ENCODE results near the gene EDN1.
A peak's percentile ranks its signal among the peaks of the same experiment; 100 is the strongest.

The EDN1 gene

DNA sequence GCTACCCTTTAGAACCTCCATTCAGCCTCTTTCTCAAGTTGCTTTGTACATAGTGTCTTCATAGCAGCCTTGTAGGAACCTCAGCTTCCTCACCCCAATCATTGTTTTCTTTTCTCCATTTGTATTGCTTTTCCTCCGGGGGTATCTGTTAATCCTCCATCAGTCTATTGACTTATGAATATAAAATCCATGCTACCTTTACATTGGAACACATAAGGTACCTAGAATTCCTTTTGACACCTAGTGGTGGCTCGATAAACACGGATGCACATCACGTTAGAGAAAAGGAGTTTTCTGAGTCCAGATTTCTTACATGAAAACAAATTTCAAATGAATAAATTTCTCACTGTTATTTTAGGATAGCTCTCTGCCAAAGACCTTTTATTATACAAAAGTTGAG is 6.3 kb upstream of the EDN1 start:
- no peaks in the 10 kb centered on the region for H3K36me3 ChIP-seq (ENCODE audit: control insufficient read depth, insufficient read depth, low read length)
- no peaks in the 10 kb centered on the region for H3K4me1 ChIP-seq (ENCODE audit: control insufficient read depth, insufficient read depth, low read length)
- no CpG with 5 or more reads among the region's 4 CpGs for WGBS (ENCODE audit: insufficient coverage, insufficient read length)
- no peak overlapping the region for H3K4me3 ChIP-seq (ENCODE audit: low read length)
- H3K9me3 ChIP-seq (ENCODE audit: control insufficient read depth, insufficient read depth, low read length), result no peaks in the 10 kb centered on the region
- no peaks in the 10 kb centered on the region for H3K27me3 ChIP-seq (ENCODE audit: control insufficient read depth, insufficient read depth, low read length)
- no peak overlapping the region for H3K27ac ChIP-seq (ENCODE audit: low read length)
- DNase-seq (ENCODE audit: low read depth, low spot score), result no peak

DNA sequence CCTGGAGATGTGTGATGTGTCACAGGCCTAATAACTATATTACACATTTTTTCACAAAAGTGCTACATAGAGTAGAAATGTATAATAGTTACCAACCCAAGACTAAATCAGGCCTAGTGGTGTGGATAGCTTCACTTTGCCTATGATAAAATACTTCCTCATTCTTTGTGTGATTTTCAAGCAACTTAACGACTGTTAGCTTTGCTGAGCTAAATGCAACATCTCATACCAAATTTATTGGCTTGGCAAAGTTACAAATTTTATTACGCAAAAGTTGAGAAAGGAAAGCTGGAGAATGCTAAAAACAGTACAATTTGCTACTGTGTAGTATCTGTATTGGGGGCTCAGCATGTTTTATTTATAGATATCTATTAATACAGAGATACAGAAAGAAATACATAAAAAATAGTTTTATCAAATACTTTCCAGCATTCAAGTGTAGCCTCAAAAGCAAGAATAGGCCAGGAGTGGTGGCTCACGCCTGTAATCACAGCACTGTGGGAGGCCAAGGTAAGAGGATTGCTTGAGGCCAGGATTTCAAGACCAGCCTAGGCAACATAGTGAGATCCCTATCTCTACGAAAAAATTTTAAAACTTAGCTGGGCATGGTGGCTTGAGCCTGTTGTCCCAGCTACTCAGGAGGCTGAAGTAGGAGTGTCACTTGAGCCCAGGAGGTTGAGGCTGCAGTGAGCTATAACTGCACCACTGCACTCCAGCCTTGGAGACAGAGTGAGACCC is 3.6 kb upstream of the EDN1 start:
- Histone ChIP-seq H3K27me3 (ENCODE audit: control insufficient read depth, insufficient read depth, low read length) (no peaks in the 10 kb centered on the region), H3K36me3 (ENCODE audit: control insufficient read depth, insufficient read depth, low read length) (no peaks in the 10 kb centered on the region), H3K9me3 (ENCODE audit: control insufficient read depth, insufficient read depth, low read length) (no peaks in the 10 kb centered on the region), H3K4me1 (ENCODE audit: control insufficient read depth, insufficient read depth, low read length) (no peaks in the 10 kb centered on the region), H3K4me3 (ENCODE audit: low read length) (no peak overlapping the region), H3K27ac (ENCODE audit: low read length) (no peak overlapping the region)
- no CpG with 5 or more reads among the region's 4 CpGs for WGBS (ENCODE audit: insufficient coverage, insufficient read length)
- DNase-seq (ENCODE audit: low read depth, low spot score), result no peak

DNA sequence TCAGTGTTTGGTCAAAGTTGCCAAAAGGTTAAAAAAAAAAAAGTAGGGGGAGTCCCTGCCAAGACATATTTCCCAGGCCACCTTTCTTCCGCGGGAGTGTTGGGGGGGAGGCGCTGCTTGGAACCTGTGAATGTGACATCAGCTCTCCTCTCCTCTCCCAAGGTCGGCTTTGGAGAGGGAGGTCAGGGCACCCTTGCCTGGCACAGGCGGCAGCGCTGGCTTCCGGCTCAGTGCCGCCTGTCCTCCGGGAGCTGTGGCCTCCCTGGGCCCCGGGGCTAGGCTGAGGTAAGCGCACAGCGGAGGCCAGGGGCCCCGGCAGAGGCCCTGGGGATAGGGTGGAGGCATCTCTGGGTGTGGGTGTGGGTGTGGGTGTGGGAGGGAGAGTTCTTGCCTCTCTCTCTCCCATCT is 1.9 kb upstream of the EDN1 start:
- no peak for DNase-seq (ENCODE audit: low read depth, low spot score)
- WGBS (ENCODE audit: insufficient coverage, insufficient read length), result no CpG with 5 or more reads among the region's 13 CpGs
- Histone ChIP-seq H3K36me3 (ENCODE audit: control insufficient read depth, insufficient read depth, low read length) (no peaks in the 10 kb centered on the region), H3K4me1 (ENCODE audit: control insufficient read depth, insufficient read depth, low read length) (no peaks in the 10 kb centered on the region; the same call in 1 of the 2 replicates), H3K27ac (ENCODE audit: low read length) (no peak overlapping the region), H3K4me3 (ENCODE audit: low read length) (no peak overlapping the region), H3K9me3 (ENCODE audit: control insufficient read depth, insufficient read depth, low read length) (no peaks in the 10 kb centered on the region), H3K27me3 (ENCODE audit: control insufficient read depth, insufficient read depth, low read length) (no peaks in the 10 kb centered on the region)

DNA sequence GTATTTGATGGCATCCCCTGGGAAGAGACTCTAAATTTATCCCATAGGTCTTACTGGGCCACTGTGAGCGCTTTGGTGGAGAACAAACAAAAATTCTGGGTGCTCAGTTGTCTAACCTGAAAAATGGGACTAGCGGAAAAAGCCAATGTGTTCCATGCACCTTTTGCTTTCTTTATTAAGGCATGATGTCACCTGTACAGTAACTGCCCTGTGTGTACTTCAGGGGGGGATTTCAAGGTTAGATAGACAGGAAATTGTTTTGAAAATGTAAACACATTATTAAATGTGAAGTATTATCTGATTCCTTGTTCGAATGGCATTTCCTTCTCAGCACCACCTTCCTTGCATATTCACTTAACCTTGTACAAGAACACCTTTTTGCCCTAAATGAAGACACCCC is 1.2 kb upstream of the EDN1 start:
- H3K27ac ChIP-seq (ENCODE audit: low read length), result no peak overlapping the region
- DNase-seq (ENCODE audit: low read depth, low spot score), result no peak
- no peaks in the 10 kb centered on the region for H3K36me3 ChIP-seq (ENCODE audit: control insufficient read depth, insufficient read depth, low read length)
- no peaks in the 10 kb centered on the region for H3K9me3 ChIP-seq (ENCODE audit: control insufficient read depth, insufficient read depth, low read length)
- H3K4me3 ChIP-seq (ENCODE audit: low read length), result no peak overlapping the region
- no CpG with 5 or more reads among the region's 3 CpGs for WGBS (ENCODE audit: insufficient coverage, insufficient read length)
- H3K27me3 ChIP-seq (ENCODE audit: control insufficient read depth, insufficient read depth, low read length), result no peaks in the 10 kb centered on the region
- no peaks in the 10 kb centered on the region; the same call in 1 of the 2 replicates for H3K4me1 ChIP-seq (ENCODE audit: control insufficient read depth, insufficient read depth, low read length)

DNA sequence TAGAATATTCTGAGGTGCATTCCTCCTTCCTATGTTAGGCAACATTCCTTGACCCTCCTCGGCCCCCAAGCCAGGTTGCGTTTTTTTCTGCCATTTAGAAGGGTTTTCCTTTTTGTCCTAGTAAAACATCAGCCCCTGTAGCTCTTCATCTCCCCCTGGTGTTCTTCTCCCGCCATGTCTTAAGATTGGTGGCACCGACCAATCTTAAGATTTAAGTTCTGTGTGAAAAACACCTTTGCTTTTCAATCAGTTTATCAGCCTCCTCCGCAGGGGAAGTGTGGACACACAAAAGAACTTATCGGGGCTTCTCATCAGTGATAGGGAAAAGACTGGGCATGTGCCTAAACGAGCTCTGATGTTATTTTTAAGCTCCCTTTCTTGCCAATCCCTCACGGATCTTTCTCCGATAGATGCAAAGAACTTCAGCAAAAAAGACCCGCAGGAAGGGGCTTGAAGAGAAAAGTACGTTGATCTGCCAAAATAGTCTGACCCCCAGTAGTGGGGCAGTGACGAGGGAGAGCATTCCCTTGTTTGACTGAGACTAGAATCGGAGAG is 719 bp upstream of the EDN1 start:
- Histone ChIP-seq H3K4me3 (ENCODE audit: low read length) (peak overlapping the region; percentile 15; the same call in 1 of the 2 replicates), H3K27me3 (ENCODE audit: control insufficient read depth, insufficient read depth, low read length) (no peaks in the 10 kb centered on the region), H3K36me3 (ENCODE audit: control insufficient read depth, insufficient read depth, low read length) (no peaks in the 10 kb centered on the region), H3K27ac (ENCODE audit: low read length) (no peak overlapping the region), H3K4me1 (ENCODE audit: control insufficient read depth, insufficient read depth, low read length) (no peaks in the 10 kb centered on the region; the same call in 1 of the 2 replicates), H3K9me3 (ENCODE audit: control insufficient read depth, insufficient read depth, low read length) (no peaks in the 10 kb centered on the region)
- DNase-seq (ENCODE audit: low read depth, low spot score), result no peak
- WGBS (ENCODE audit: insufficient coverage, insufficient read length), result no CpG with 5 or more reads among the region's 13 CpGs

DNA sequence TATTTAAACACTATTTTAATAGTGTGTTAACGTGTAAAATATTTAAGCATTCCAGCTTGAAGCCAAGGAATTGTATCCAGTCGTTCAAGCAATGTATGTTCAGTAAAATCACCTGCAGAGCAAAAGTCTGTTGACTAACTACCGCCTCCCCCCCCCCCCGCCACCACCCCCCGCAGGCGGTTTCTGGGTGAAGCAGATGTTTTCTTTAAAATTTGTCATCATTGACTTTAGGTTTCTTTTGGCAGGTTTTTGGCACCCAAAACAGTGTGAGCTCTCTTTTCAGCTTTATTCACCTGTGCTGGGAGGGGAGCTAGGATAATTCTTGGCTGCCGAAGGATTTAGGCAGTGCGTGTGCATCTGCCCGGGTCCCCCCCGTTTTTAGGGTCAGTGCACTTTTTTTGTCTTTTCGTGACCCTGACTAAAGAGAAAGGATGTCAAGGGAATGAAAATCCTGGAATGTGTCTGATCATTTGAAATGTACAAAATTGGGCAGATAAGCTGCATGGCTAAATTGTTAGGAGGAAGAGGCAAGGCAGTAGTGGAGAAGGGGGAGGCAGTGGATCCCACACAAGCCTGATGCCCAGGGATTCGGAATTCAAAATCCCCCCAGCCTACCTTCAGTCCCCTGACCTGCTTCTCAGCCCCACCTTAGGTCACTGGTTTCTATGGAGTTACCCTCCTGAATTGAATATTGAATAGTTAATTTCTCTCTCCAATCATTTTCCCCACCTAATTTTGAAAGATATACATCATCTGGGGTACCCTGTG is 1.1 kb downstream of the EDN1 start:
- WGBS (ENCODE audit: insufficient coverage, insufficient read length), result no CpG with 5 or more reads among the region's 12 CpGs
- Histone ChIP-seq H3K4me3 (ENCODE audit: low read length) (no peak overlapping the region), H3K27ac (ENCODE audit: low read length) (no peak overlapping the region), H3K4me1 (ENCODE audit: control insufficient read depth, insufficient read depth, low read length) (no peaks in the 10 kb centered on the region; the same call in 1 of the 2 replicates), H3K36me3 (ENCODE audit: control insufficient read depth, insufficient read depth, low read length) (no peaks in the 10 kb centered on the region), H3K9me3 (ENCODE audit: control insufficient read depth, insufficient read depth, low read length) (no peaks in the 10 kb centered on the region), H3K27me3 (ENCODE audit: control insufficient read depth, insufficient read depth, low read length) (no peaks in the 10 kb centered on the region)
- no peak for DNase-seq (ENCODE audit: low read depth, low spot score)

DNA sequence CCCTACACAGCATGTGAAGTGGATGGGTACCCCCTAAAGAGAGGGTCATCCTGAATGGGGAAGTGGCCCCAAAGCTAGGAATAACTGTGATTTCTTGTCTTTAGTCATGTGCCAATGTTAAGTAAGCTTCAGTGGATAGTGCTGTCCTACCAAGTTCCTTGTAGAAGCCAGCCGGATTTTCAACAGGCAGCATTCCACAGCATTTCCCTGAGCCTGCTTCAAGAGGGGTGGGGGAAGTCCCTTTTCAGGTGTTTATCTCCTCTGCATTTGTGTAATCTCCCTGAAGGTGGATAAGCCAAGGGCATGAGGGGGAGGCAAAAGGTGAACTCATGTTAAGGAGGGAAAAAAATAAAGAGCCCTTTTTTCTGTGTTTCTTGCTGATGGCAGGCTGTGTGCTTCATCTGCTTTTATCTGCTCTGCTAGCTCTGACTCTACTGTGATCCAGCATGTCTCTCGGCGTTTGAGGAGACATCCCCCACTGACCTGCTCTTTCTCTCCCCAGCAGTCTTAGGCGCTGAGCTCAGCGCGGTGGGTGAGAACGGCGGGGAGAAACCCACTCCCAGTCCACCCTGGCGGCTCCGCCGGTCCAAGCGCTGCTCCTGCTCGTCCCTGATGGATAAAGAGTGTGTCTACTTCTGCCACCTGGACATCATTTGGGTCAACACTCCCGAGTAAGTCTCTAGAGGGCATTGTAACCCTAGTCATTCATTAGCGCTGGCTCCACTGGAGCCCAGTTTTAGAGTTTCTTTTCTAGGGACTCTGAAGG is 1.9 kb downstream of the EDN1 start:
- no peak for DNase-seq (ENCODE audit: low read depth, low spot score)
- no peak overlapping the region for H3K4me3 ChIP-seq (ENCODE audit: low read length)
- no peaks in the 10 kb centered on the region for H3K9me3 ChIP-seq (ENCODE audit: control insufficient read depth, insufficient read depth, low read length)
- no peaks in the 10 kb centered on the region; the same call in 1 of the 2 replicates for H3K4me1 ChIP-seq (ENCODE audit: control insufficient read depth, insufficient read depth, low read length)
- no peak overlapping the region for H3K27ac ChIP-seq (ENCODE audit: low read length)
- no CpG with 5 or more reads among the region's 15 CpGs for WGBS (ENCODE audit: insufficient coverage, insufficient read length)
- H3K36me3 ChIP-seq (ENCODE audit: control insufficient read depth, insufficient read depth, low read length), result no peaks in the 10 kb centered on the region
- H3K27me3 ChIP-seq (ENCODE audit: control insufficient read depth, insufficient read depth, low read length), result no peaks in the 10 kb centered on the region

DNA sequence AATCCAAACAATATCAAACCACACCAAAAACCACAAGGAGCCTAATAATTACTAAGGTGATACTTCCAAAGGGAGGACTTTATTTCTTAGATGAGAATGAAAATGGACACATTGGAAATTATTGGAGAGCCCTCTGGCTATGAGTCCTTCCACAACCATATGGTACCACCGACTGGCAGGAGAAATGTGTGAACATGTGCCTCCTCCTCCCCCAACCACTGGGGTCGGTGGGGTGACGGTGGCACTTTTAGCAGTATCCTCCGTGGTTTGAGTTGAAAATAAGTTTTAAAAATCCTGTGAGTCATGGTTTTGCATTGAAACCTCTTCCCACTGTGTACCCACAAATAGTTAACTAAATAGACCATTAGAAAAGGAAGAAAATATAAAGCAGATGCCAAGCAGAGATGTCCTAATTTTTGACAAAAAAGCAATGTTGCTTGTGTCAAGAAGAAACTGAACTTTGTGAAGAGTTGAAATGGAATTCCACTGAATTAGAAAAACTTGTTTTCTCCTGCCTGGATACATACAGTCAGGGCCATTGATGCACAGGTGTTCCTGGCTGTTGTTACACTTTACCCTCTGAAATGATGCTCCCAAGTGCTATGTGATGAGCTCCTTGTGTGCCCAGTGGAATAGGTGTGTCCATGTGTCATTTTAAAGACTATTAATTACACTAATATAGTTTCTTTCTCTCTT is 3.2 kb downstream of the EDN1 start:
- no peaks in the 10 kb centered on the region for H3K27me3 ChIP-seq (ENCODE audit: control insufficient read depth, insufficient read depth, low read length)
- no peaks in the 10 kb centered on the region for H3K36me3 ChIP-seq (ENCODE audit: control insufficient read depth, insufficient read depth, low read length)
- H3K9me3 ChIP-seq (ENCODE audit: control insufficient read depth, insufficient read depth, low read length), result no peaks in the 10 kb centered on the region
- H3K4me1 ChIP-seq (ENCODE audit: control insufficient read depth, insufficient read depth, low read length), result no peaks in the 10 kb centered on the region; the same call in 1 of the 2 replicates
- no peak overlapping the region for H3K27ac ChIP-seq (ENCODE audit: low read length)
- WGBS (ENCODE audit: insufficient coverage, insufficient read length), result no CpG with 5 or more reads among the region's 4 CpGs
- no peak for DNase-seq (ENCODE audit: low read depth, low spot score)
- H3K4me3 ChIP-seq (ENCODE audit: low read length), result no peak overlapping the region

DNA sequence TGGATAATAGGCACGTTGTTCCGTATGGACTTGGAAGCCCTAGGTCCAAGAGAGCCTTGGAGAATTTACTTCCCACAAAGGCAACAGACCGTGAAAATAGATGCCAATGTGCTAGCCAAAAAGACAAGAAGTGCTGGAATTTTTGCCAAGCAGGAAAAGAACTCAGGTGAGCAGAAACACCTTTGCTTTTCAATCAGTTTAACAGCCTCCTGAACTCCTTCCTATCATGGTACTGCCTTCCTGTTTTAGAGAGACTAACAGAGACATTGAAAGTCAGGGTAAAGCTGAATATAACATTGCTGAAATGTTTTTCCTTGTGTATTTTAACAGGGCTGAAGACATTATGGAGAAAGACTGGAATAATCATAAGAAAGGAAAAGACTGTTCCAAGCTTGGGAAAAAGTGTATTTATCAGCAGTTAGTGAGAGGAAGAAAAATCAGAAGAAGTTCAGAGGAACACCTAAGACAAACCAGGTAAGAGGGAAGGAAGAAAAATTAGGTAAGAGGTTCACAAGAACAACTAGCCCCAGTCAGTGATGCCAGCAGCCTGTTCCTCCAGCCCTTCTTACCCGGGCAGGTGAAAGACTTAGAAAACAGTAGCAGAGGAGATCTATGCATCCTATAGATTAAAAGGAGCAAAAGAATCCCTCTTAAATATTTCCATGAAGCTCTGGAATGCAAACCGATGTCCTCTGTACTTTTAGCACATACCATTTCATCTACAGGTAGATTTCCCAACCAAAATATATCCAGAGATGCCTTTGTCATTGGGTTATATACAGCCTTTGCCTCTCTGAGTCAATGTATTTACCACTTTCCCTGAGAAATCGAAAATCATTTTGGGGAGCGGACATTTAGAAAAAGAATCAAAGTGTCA is 4.0 kb downstream of the EDN1 start:
- WGBS (ENCODE audit: insufficient coverage, insufficient read length), result no CpG with 5 or more reads among the region's 7 CpGs
- Histone ChIP-seq H3K36me3 (ENCODE audit: control insufficient read depth, insufficient read depth, low read length) (no peaks in the 10 kb centered on the region), H3K9me3 (ENCODE audit: control insufficient read depth, insufficient read depth, low read length) (no peaks in the 10 kb centered on the region), H3K4me3 (ENCODE audit: low read length) (no peak overlapping the region), H3K4me1 (ENCODE audit: control insufficient read depth, insufficient read depth, low read length) (no peaks in the 10 kb centered on the region; the same call in 1 of the 2 replicates), H3K27ac (ENCODE audit: low read length) (no peak overlapping the region), H3K27me3 (ENCODE audit: control insufficient read depth, insufficient read depth, low read length) (no peaks in the 10 kb centered on the region)
- no peak for DNase-seq (ENCODE audit: low read depth, low spot score)
